ENCODE data around the gene DNAJC22. TPM values are rescaled to one million over a fixed set of nuclear protein-coding genes. Genes with fewer than 3 reads are reported as not detected.
"Not testable (repeated sequence)": the region's sequence is repeated elsewhere in the genome, so short reads cannot be mapped to it uniquely, and the experiment has no call there.

Gene DNAJC22
- total RNA-seq, 1 experiment from 2014 or later: 27.7 TPM

DNA sequence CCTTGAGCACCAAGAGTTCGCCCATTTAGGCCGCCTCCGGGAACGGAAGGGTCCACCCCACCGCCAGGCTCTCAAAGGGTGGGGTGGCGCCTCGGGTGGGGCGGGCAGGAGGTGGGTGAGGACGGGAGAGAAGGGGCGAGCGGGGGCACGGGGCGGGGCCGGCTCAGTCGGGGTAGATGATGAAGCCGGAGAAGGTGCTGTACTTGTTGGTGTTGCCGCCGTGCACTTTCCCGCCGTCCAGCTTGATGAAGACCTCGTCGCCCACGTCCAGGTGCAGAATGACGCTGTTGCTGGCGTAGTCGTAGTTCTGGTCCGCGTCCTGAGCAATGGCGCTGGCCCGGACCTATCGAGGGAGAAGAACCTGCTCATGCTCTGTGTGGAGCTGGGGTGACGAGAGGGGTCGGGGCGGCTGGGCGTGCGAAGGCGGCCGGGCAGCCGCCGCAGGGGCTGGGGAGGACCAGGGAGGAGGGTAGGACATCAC is 13.8 kb upstream of the DNAJC22 start:
- CTCF ChIA-PET: interaction anchor here (2.1 to 3.5 kb wide), 5 partner anchors 9 to 181 kb away, joined by 29 to 80 read pairs (median 45); partner anchors contain the start of genes DNAJC22 and TROAP
- Histone ChIP-seq H3K4me2 (ENCODE audit: low read length) (no peak overlapping the region), H3K9ac (ENCODE audit: low read length) (no peak overlapping the region), H3K4me3 (replicated peaks in 1 of 2; ENCODE audit: low read depth in 1 of 2, low read length in 2 of 2) (no peak overlapping the region), H2AFZ (ENCODE audit: low read depth, low read length, poor library complexity, severe bottlenecking) (no peak overlapping the region), H3K9me3 (ENCODE audit: control insufficient read depth in 1 of 2, insufficient read depth in 1 of 2, low read depth in 1 of 2, low read length in 2 of 2) (no peaks in the 10 kb centered on the region), H3K27me3 (ENCODE audit: insufficient read depth, low read length) (no peaks in the 10 kb centered on the region), H3K79me2 (ENCODE audit: insufficient read depth, low read length) (no peaks in the 10 kb centered on the region), H3K36me3 (ENCODE audit: control insufficient read depth in 1 of 2, insufficient read depth in 2 of 2, low read length in 2 of 2) (peaks cover 2 to 14% of the 10 kb centered on the region in 2 experiments; a peak in 2 of 4 replicates), H3K9me2 (ENCODE audit: insufficient read depth) (no peaks in the 10 kb centered on the region), H3K27ac (ENCODE audit: low read depth, low read length) (no peak overlapping the region), H4K20me1 (ENCODE audit: insufficient read depth) (no peaks in the 10 kb centered on the region), H3K4me1 (ENCODE audit: control insufficient read depth in 1 of 2, insufficient read depth in 2 of 2, low read length in 2 of 2) (peaks cover 5 to 23% of the 10 kb centered on the region in 2 experiments; a peak in 3 of 4 replicates)
- DNase-seq (ENCODE audit: low read depth, low spot score) (no peak), ATAC-seq (no peak)
- intact Hi-C loops (cut with micrococcal nuclease): no loop called here
- BruUV-seq (replicated peaks): no TSS peak
- TF ChIP-seq JUND (IDR thresholded peaks at IDR 0.05) (no peak), CBX3 (IDR thresholded peaks at IDR 0.05; ENCODE audit: low read depth) (no peak), CEBPB (IDR thresholded peaks at IDR 0.05; ENCODE audit: low read depth) (no peak), EZH2 (IDR thresholded peaks at IDR 0.05) (no peak), EZH2phosphoT487 (IDR thresholded peaks at IDR 0.05; ENCODE audit: borderline replicate concordance) (no peak), POLR2AphosphoS5 (IDR thresholded peaks at IDR 0.05; ENCODE audit: low read depth, low read length) (no peak), YY1 (IDR thresholded peaks at IDR 0.05; ENCODE audit: extremely low read depth, insufficient replicate concordance, low read depth, low read length) (no peak), ZFX (IDR thresholded peaks at IDR 0.05) (no peak), ELF1 (IDR thresholded peaks at IDR 0.05; ENCODE audit: borderline replicate concordance, low read depth) (no peak), SRF (IDR thresholded peaks at IDR 0.05; ENCODE audit: low read depth) (no peak), POLR2A (IDR thresholded peaks at IDR 0.05; ENCODE audit: borderline replicate concordance, extremely low read depth, insufficient read depth, insufficient read length) (no peak), RAD21 (IDR thresholded peaks at IDR 0.05; ENCODE audit: low read depth) (no peak), SIN3A (IDR thresholded peaks at IDR 0.05; ENCODE audit: low read depth) (no peak), FOSL1 (IDR thresholded peaks at IDR 0.05; ENCODE audit: low read depth) (no peak)
- TF ChIP-seq, protein P1, sequence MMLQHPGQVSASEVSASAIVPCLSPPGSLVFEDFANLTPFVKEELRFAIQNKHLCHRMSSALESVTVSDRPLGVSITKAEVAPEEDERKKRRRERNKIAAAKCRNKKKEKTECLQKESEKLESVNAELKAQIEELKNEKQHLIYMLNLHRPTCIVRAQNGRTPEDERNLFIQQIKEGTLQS (IDR thresholded peaks at IDR 0.05): no peak
- TF ChIP-seq, protein P2, sequence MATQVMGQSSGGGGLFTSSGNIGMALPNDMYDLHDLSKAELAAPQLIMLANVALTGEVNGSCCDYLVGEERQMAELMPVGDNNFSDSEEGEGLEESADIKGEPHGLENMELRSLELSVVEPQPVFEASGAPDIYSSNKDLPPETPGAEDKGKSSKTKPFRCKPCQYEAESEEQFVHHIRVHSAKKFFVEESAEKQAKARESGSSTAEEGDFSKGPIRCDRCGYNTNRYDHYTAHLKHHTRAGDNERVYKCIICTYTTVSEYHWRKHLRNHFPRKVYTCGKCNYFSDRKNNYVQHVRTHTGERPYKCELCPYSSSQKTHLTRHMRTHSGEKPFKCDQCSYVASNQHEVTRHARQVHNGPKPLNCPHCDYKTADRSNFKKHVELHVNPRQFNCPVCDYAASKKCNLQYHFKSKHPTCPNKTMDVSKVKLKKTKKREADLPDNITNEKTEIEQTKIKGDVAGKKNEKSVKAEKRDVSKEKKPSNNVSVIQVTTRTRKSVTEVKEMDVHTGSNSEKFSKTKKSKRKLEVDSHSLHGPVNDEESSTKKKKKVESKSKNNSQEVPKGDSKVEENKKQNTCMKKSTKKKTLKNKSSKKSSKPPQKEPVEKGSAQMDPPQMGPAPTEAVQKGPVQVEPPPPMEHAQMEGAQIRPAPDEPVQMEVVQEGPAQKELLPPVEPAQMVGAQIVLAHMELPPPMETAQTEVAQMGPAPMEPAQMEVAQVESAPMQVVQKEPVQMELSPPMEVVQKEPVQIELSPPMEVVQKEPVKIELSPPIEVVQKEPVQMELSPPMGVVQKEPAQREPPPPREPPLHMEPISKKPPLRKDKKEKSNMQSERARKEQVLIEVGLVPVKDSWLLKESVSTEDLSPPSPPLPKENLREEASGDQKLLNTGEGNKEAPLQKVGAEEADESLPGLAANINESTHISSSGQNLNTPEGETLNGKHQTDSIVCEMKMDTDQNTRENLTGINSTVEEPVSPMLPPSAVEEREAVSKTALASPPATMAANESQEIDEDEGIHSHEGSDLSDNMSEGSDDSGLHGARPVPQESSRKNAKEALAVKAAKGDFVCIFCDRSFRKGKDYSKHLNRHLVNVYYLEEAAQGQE (IDR thresholded peaks at IDR 0.05; ENCODE audit: low read depth): no peak
- POLR2A ChIA-PET: interaction anchor here (1.0 kb wide), 1 partner anchor 36 kb away, joined by 5 read pairs; no protein-coding TSS in a partner anchor
- RAD21 ChIA-PET (ENCODE audit: low non-redundant PET in 1 of 2, low total read pairs in 2 of 2, uncharacterized antibody in 2 of 2, unreplicated experiment in 2 of 2): no interaction called here

GRCh38 chr12:49333778-49334177 is 12.9 kb upstream of the DNAJC22 start:
- ChIA-PET CTCF (interaction anchor here (2.8 to 3.5 kb wide), 2 partner anchors 8 to 181 kb away, joined by 29 to 45 read pairs; no protein-coding TSS in a partner anchor), POLR2A (interaction anchor here (1.0 to 1.3 kb wide), 2 partner anchors 10 to 37 kb away, joined by 3 to 5 read pairs; no protein-coding TSS in a partner anchor)
- intact Hi-C loops (cut with micrococcal nuclease): not testable (repeated sequence)

More at GRCh38 chr12:49333778-49334177, 12.9 kb upstream of the DNAJC22 start:
- H3K9me2 ChIP-seq (ENCODE audit: insufficient read depth); ATAC-seq; DNase-seq (ENCODE audit: low read depth, low spot score); H3K27me3 ChIP-seq (ENCODE audit: insufficient read depth, low read length); H3K9ac ChIP-seq (ENCODE audit: low read length); H3K4me2 ChIP-seq (ENCODE audit: low read length); H3K79me2 ChIP-seq (ENCODE audit: insufficient read depth, low read length); H3K27ac ChIP-seq (ENCODE audit: low read depth, low read length); H3K9me3 ChIP-seq (ENCODE audit: control insufficient read depth in 1 of 2, insufficient read depth in 1 of 2, low read depth in 1 of 2, low read length in 2 of 2); H3K4me3 ChIP-seq (replicated peaks in 1 of 2; ENCODE audit: low read depth in 1 of 2, low read length in 2 of 2); H2AFZ ChIP-seq (ENCODE audit: low read depth, low read length, poor library complexity, severe bottlenecking); H4K20me1 ChIP-seq (ENCODE audit: insufficient read depth); RAD21 ChIA-PET (ENCODE audit: low non-redundant PET in 1 of 2, low total read pairs in 2 of 2, uncharacterized antibody in 2 of 2, unreplicated experiment in 2 of 2); BruUV-seq (replicated peaks): not testable (repeated sequence)
- Histone ChIP-seq H3K4me1 (ENCODE audit: control insufficient read depth in 1 of 2, insufficient read depth in 2 of 2, low read length in 2 of 2) (peaks cover 5 to 30% of the 10 kb centered on the region in 2 experiments; a peak in 3 of 4 replicates), H3K36me3 (ENCODE audit: control insufficient read depth in 1 of 2, insufficient read depth in 2 of 2, low read length in 2 of 2) (peaks cover 2 to 14% of the 10 kb centered on the region in 2 experiments; a peak in 2 of 4 replicates)
